Stimulated activated CD8-positive, alpha-beta memory T cell treated with anti-CD3 and anti-CD28 coated beads, Interleukin-15, amount 100 ng/mL, for 48 hours (primary cell): ENCODE results near the gene ACVRL1.

Experiments
- DNase-seq, 2 donors: peaks; one replicate each; pipeline ENCODE4 v3.0.0-alpha.2; 2020; ENCODE audit warnings: low read depth in 2 of 2

Gene ACVRL1

DNA sequence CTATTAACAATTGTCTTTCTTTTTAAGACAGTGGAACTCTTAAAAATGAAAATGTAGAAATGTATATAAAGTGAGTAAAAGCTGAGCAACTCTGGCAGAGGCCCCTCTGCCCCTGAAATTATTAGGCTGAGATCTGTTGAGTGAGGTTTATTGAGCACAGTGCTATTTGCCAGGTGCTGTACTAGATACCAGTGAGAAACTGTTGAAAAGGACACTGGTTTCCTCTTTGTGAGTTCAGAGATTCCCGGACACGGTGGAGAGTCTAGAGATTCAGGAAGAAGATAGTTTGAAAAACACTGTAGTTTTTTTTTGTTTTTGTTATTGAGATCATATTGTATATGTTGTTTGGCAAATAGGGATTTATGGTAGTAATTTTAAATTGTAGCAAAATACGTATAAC lies 55.4 kb downstream of the ACVRL1 start:
- no peak for DNase-seq

DNA sequence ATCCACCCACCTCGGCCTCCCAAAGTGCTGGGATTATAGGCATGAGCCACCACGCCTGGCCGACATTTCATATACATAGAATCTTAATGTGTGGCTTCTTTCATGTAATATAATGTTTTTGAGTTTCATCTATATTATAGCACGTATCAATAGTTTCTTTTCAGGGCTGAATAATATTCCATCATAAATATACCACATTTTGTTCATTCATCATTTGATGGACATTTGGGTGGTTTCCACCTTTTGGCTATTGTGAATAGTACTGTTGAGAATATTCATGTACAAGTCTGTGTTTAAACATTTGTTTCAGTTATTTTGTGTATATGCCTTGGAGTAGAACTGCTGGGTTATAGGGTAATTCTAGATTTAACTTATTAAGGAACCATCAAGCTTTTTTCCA lies 56.2 kb downstream of the ACVRL1 start:
- DNase-seq: no peak

DNA sequence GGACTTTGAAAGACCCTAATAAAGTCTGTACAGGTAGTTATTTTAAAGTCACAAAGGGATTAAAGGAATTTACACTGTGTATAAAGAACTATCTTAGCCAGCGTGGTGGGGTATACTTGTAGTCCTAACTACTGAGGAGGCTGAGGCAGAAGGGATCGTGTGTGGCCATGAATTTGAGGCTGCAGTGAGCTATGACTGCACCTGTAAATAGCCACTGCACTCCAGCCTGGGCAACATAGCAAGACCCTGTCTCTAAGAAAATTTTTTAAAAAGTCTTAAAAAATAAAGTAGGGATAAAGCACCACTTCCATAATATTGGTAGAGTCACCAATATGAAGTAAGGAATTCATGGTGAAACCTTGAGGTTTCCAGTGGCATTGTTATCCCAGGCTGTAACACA lies 62.3 kb downstream of the ACVRL1 start:
- no peak for DNase-seq

DNA sequence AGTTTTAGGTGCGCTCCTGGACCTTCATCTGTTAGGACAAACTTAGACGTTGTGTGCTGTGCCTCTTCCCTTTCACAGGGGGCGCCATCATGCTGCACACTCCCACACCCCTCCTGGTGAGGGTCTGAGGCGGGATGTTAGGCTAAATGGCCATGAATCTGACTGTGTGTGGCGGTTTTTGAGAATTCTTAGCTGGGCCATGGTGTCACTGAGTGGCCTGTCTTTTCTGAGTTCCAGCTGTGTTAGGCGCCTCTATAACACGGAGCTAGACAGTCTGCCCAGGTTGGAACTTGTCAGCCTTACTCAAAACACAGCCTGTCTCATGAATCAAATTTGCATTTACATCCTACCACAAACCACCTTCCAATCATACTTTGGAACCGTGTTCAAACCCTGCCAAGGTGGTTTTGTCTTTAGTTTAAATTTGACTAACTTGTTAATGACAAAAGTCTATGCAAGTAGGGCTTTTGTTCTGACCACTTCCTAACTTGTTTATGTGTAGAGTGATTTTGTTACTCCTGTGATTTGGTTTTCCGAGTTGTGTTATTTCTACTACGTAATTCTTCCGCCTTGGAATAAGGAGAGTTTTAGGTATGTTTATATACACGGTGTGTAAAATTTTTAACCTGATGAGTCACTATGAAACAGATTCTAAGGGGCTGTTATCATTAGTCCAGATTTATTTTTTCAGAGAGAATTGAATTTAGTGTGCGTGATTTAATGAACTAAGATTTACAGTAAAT lies 63.8 kb downstream of the ACVRL1 start:
- DNase-seq: peak; percentile 32 to 33

DNA sequence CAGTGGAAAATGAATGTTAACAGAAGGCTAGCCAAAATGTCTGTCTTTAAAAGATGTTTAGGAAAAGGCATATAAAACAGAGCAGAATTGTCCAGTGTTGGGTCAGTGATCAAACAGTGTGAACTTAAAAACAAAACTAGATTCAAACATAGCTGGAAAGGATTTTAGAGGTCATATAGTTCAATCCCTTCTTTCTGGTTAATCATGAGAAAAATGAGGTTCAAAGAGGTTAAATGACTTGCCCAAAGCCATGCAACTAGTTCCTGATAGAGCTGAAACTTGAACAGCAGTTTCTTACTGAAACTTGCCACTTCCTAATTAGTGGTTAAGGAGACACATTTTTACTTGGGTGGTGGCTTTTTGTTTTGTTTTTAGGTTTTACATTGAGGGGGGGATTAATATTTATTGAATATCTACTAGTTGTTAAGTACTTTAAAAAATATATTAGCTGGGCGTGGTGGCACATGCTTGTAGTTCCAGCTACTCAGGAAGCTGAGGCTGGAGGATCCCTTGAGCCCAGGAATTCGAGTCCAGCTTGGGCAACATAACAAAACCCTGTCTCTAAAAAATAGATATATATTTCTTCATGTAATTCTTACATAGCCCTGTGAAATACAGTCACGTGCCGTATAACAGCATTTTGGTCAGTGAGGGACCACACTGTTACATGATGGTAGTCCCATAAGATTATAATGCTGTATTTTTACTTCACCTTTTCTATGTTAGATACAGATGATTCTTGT lies 64.5 kb downstream of the ACVRL1 start:
- DNase-seq: no peak

DNA sequence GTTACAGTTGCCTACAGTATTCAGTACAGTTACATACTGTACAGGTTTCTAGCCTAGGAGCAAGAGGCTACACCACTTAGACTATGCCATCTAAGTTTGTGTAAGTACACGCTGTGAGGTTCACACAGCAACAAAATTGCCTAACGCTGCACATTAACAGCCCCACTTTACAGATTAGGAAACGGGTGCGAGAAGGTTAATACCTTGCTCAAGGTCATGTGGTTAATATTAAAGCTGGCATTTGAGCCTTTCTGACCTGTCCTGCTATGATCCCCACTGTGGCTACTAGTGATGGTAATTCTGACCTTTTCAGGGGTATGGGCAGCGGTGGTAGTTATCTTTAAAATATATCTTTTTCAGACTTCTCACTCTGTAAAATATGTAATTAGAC lies 65.1 kb downstream of the ACVRL1 start:
- DNase-seq: no peak

DNA sequence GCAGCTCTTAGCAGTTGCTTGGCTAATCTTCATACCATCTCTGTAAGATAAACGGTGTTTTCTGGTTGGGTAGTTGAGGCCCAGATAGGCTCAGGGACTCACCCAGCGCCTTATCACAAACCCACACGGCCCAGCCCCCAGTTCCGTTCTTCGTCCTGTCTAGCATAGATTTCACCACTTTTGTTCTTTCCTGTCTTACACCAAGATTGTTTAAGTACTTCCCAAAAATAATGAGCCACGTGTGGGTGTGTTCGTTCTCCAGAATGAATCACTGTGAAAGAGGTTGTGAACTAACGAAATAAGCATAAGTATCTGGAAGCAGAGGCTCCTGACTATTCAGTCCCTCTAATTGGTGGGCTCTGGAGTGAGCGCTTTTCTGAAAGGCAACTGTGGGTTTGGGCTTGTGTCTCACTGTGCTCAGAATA lies 65.6 kb downstream of the ACVRL1 start:
- DNase-seq: peak; percentile 40 to 65
